ENCODE results near the gene RAPGEF3.

RAPGEF3 gene

DNA sequence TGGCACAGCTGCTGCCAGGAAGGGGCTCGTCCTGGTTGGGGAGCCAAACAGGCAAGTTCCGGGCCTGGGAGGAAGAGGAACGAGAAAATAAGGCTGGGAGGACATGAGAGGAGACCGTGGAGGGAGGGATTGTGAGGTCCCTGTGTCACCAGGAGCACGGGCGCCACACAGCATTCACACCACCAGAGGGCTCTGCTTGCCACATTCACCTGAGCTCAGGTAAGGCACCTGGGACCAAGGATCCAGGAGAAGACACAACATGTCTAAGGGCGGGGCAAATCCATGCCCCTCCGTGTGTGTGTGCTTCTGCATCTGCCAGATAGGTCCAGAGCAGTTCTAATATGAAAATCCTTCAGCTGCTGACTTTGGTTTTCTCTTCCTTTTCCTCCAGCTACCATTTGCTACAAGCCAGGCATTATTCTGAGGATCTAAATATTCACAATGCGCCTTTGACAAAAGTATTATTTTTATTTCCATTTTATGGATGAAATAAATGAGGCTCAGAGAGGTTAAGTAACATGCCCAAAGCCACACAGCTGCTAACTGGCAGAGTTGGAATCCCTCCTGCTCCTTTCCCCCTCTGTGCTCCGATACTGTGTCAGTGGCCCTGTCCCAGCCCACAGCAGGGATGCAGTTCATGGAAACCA, 14.6 kb downstream of the RAPGEF3 start:
- DNase-seq (ENCODE audit: low read depth in 2 of 2): peak; percentile 28 to 38

DNA sequence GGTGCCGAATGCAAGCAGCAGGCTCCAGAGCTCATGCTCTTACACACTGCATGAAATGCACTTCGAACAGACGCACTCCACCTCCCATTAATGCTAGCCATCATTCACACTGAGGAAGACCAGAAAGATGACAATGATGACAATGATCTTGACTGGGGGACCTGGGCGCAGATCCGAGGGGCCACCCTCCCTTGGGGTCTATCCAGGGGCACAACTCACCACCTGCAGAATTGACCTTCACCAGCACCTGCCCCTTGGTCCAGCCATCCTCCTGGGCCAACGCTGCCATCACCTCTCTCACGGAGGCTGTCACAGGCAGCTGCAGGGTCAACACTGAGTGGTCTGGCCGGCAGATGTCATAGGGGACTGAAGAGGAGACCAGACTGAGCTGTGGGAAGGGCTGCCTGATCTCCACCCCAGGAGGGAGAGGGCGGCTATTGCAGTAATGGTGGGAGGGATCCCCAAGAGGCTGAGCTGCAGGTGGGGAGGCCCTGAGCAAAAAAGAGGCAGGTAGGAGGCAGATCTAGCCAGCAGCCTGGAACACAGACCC, 15.3 kb downstream of the RAPGEF3 start:
- DNase-seq (ENCODE audit: low read depth in 2 of 2): no peak

DNA sequence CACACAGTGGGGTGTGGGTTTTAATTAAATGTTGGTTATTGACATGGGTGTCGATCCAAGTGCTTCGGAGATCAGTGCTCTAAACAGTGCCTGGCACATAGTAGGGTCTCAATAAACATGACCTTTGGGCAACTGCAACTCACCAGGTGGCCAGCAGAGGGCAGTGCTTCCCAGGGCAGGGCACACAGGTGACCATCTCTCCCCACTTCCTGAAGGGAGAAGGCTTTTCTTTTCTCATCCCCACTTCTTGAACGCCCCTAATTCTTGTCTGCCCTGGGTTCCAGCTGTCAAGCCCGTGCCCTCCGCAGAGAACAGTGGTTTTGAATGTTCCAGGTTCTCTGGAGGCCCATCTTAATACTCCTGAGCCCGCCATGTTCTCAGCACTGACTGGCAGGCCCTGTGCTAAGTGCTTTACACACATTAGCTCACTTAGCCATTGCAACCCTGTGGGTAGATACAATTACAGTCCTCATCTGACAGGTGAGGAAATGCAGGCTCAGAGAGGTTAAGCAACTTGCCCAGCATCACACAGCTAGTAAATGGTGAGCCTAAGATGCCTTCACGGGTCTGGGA, 16.3 kb downstream of the RAPGEF3 start:
- DNase-seq (ENCODE audit: low read depth in 2 of 2): peak; percentile 38 to 45

DNA sequence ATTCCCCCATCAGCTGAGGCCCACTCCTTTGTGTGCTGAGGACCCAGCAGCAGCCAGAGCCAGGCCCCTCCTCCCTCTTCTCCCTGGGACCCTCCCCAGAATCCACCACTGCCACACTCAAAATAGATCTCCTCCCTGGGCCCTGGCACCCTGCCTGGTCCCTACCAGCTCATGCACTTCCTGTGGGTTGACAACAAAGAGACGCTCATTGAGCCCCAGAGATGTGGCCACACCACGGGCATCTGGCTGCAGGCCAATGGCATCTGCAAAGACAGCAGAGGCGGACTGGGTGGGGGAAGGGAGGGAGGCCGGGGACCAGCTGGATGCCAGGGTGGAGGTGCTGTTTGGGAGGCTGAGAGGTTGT, 17.4 kb downstream of the RAPGEF3 start:
- peak; percentile 14 to 39 for DNase-seq (ENCODE audit: low read depth in 2 of 2)

- DNase-seq (ENCODE audit: low read depth in 2 of 2): no peak
Measured at GRCh38 chr12:47740606-47741339, 17.9 kb downstream of the RAPGEF3 start.

- DNase-seq (ENCODE audit: low read depth in 2 of 2): no peak
Measured at GRCh38 chr12:47739979-47740378, 18.7 kb downstream of the RAPGEF3 start.

GRCh38 chr12:47739297-47739696, 19.4 kb downstream of the RAPGEF3 start:
- DNase-seq (ENCODE audit: low read depth in 2 of 2): no peak

DNA sequence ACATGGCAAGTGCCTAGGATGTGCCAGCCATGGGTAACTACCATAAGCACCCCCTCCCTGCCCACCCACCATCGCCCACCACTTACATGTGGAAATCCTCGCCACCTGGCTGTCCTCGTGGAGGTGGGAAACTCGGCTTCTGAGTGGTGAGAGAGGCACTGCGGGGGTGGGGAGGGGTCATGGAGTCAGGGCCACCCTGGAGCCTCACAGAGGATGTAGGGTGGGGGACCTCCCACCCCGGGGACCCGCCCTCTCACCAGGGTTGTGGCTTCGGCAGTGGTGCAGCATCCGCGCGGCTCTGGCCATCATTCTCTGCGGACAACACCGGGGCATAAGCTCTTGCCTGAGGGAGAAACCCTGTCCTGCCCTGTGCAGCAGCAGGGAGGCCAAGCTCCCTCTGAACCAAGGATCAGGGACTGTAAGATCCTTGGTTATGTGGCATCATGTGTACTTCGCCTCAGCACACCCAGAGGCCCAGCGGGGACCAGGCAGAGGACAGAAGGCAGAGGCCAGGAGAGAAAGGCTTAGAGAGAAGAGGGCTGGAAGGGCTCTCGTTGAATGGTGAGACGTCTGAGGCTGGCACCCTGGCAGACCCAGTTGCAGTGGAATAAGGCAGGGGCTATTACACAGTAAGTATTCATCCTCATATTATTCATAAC, 20.6 kb downstream of the RAPGEF3 start:
- DNase-seq (ENCODE audit: low read depth in 2 of 2): no peak

DNA sequence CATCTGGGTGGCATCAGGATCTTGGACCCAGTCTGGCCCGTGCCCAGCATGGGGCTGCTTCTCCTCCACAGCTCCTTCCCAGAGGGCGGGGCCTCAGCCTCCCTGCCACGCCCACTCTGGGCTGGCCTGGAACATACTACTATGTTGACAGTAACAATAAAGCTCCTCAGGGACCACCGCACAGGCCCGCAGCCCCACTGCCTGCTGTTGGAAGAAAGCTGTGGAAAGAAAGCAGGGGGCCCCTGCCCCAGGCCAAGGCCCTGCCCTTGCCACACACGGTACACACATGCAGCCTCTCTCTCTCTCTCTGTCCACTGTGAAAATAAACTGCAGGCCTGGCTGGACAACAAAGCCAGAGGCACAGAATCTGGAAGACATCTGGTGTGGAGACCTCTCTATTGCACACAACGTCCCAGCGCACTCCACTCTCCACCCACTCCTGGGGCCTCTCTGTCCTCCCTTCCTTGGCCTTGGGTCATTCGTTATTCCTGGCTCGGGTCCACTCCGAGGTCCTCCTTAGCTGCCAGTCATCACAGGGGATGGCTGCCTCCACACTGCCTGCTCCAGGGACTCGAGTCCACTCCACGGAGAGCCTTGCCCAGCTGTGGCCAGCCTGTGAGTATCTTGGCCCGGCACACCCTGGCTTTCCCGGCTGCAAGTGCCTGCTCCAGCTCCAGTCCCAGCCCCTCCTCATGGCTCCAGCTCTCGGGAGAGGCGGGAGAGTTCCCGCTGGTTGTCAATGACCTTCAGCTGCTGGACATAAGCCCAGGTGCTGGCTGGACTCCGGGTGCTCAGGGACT, 21.6 kb downstream of the RAPGEF3 start:
- DNase-seq (ENCODE audit: low read depth in 2 of 2): no peak

DNA sequence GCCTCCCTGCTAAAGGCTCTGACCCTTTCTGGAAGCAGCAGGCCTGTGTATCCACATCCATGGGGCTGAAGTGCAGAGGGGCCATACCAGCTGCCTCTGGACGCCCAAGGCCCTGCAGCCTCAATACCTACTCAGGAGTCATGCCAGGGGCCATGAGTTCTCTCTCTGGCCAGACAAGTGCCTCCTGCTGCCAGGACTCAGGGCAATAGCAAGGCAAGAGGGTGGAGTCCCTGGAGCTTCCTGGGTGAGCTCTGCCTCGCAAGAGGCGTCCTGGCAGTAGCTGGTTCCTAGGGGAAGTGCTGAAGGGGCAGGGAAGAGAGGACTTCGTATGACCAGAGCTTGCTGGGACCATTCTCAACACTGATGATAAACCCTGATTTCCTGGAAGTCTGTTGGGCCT, 22.5 kb downstream of the RAPGEF3 start:
- no peak for DNase-seq (ENCODE audit: low read depth in 2 of 2)

GRCh38 chr12:47735649-47736048, 23.0 kb downstream of the RAPGEF3 start:
- no peak for DNase-seq (ENCODE audit: low read depth in 2 of 2)

DNA sequence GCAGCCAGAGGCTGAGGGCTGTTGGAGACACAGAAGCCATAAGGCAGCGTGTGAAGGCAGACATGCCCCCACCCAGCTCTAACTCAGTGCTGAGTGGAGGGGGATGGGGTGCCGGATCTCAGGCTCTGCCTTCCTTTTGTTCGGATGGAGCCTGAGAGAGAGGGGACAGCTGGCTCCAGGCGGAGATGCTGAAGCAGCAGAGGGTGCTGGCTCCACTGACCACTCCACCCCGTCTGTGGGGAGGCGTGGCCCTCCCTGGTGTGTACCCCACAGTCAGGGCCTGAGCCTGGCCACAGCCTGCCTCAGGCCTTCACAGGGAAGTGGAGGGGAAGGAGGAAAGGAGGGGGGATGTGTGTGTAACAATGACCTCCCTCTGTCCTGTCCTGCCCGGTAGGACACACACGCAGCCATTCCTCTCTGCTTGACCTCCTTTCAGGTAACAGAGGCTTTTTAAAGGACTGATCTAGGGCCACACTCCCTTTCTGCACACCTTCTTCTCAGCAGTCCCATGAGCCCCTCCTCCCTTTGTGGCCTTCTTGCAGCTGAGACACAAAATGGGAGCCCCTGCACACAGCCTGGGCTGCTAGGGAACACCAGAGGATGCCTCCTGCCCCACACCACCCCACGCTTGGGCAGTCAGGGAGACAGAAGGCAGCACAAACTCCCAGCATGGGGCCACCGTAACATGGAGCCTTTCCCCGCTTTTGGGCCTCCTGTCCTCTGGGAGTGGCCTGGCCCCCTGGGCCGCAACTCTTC, 23.8 kb downstream of the RAPGEF3 start:
- no peak for DNase-seq (ENCODE audit: low read depth in 2 of 2)

DNA sequence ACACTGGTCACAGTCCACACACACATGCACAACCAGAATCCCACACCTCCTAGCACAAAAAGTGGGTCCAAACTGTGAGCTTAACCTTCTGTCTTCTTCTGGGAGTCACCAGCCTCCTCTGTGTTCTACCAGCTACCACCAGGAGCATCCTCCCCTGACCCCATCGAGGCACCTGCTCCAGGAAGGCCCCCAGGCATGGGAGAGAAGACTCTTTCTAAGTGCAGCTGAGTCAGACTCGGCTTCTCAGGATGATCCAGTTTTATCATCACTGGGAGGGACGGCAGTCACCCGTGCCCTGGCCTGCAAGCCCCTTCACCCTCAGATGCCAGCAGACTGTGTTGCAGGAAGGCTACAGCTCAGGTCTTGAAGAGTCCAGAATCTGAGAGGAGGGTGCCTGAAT, 25.5 kb downstream of the RAPGEF3 start:
- no peak for DNase-seq (ENCODE audit: low read depth in 2 of 2)

DNA sequence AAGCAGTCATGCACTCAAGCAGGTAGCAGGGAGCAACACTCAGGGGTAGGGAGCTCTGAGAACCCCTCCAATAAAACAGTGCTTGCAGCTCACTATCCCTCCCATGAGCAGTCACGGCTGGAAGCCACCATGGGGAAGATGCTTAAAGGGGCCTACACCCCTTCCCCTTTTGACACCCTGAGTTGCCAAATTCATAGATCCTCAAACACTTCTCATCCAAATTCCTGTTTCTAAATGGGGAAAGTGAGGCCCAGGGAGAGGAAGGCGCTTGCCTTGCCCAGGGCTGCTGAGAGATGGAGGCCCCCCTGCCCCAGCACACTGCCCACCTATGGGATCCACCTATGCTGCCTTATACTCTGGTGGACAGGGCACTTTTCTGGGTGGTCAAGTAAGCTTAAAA, 26.2 kb downstream of the RAPGEF3 start:
- no peak for DNase-seq (ENCODE audit: low read depth in 2 of 2)

GRCh38 chr12:47731723-47732122, 27.0 kb downstream of the RAPGEF3 start:
- DNase-seq (ENCODE audit: low read depth in 2 of 2): no peak

GRCh38 chr12:47730341-47730744, 28.3 kb downstream of the RAPGEF3 start:
- no peak for DNase-seq (ENCODE audit: low read depth in 2 of 2)

DNA sequence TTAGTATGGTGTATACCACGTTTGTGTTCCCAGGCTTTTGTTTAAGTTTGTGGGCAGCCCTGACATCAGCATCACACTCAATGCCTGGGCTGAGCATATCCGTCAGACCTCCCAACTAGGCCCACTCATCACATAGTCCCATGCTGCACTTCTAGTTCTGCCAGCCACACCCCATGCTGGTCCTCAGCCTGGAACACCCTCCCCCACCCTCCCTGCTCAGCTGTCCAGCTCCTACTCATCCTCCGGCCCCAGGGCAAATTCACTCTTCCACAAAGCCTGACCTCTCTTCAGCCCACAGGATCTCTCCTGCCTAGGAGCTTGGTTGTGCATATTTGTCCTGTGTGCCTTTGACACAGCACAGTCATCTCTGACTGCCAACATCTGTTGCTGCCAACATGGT, 29.4 kb downstream of the RAPGEF3 start:
- DNase-seq (ENCODE audit: low read depth in 2 of 2): no peak

GRCh38 chr12:47725893-47726292, 32.8 kb downstream of the RAPGEF3 start:
- no peak for DNase-seq (ENCODE audit: low read depth in 2 of 2)

- no peak for DNase-seq (ENCODE audit: low read depth in 2 of 2)
Measured at GRCh38 chr12:47725091-47725772, 33.4 kb downstream of the RAPGEF3 start, which contains the start of gene ENDOU. Gene ENDOU, minus strand, starts transcription at chr12:47725490. Its CDS starts 77 bp downstream, at chr12:47725413.

GRCh38 chr12:47722941-47723631, 35.6 kb downstream of the RAPGEF3 start:
- no peak for DNase-seq (ENCODE audit: low read depth in 2 of 2)

Data from activated CD8-positive, alpha-beta memory T cell treated with anti-CD3 and anti-CD28 coated beads for 4 hours (primary cell).